Endothelial cell of umbilical vein (primary cell): ENCODE measurements around the gene SYNE1.

ENCODE experiments used
- CTCF ChIP-seq, 2 donors: IDR thresholded peaks; 1 replicate in 1 of 2; 2 replicates in 1 of 2; pipeline ENCODE4 v1.5.1; 2011; ENCODE audit warnings: low read length in 2 of 2, mild to moderate bottlenecking in 2 of 2, moderate library complexity in 2 of 2, control low read depth in 1 of 2, inconsistent platforms in 1 of 2, low read depth in 1 of 2; ENCODE audit not compliant: insufficient read depth in 1 of 2; ENCODE audit errors: extremely low read depth in 1 of 2
- POLR2A ChIP-seq: IDR thresholded peaks from 2 replicates; pipeline ENCODE4 v1.6.1; 2012; ENCODE audit warnings: low read depth, mild to moderate bottlenecking, control low read depth, low read length
- POLR2AphosphoS5 ChIP-seq: IDR thresholded peaks from 2 replicates; pipeline ENCODE4 v1.6.1; 2012; ENCODE audit warnings: low read depth, mild to moderate bottlenecking, control low read depth, low read length, moderate library complexity; ENCODE audit not compliant: insufficient read depth

GRCh38 chr6:152418551-152418950 is 218.6 kb downstream of the SYNE1 start:
- TF ChIP-seq CTCF (IDR thresholded peaks at IDR 0.05; ENCODE audit: extremely low read depth in 1 of 2, insufficient read depth in 1 of 2, low read depth in 1 of 2, low read length in 2 of 2) (no peak), POLR2A (no peak), POLR2AphosphoS5 (no peak)
